Upper lobe of right lung (tissue), 1 donor: ENCODE data around the gene PPP1R14C. TPM values are rescaled to one million over a fixed set of nuclear protein-coding genes. Genes with fewer than 3 reads are reported as not detected.

Experiments used
- ATAC-seq: fragments of 200-7000 bp; cut with Tn5 transposase; one replicate; pipeline ENCODE4 v1.9.1; 2020; ENCODE audit warnings: mild to moderate bottlenecking, moderate library complexity
- DNase-seq: peaks from one replicate; pipeline ENCODE4 v3.0.0-alpha.2; 2020
- H3K27ac ChIP-seq: fragments of 200-600 bp; one replicate; pipeline ENCODE4 v1.8.0; 2022
- H3K27me3 ChIP-seq: fragments of 200-600 bp; one replicate; pipeline ENCODE4 v1.8.0; 2022; ENCODE audit warnings: mild to moderate bottlenecking
- H3K36me3 ChIP-seq: fragments of 200-600 bp; one replicate; pipeline ENCODE4 v1.8.0; 2022
- H3K4me1 ChIP-seq: fragments of 200-600 bp; one replicate; pipeline ENCODE4 v1.8.0; 2022
- H3K4me3 ChIP-seq: fragments of 200-600 bp; one replicate; pipeline ENCODE4 v1.8.0; 2022; ENCODE audit warnings: mild to moderate bottlenecking
- H3K9me3 ChIP-seq: fragments of 200-600 bp; one replicate; pipeline ENCODE4 v1.8.0; 2022
- intact Hi-C: fragments of 100-400 bp; cut with DNase I; formaldehyde crosslinking; loops from one replicate; pipeline ENCODE4 v1.11.0; 2022
- total RNA-seq: library from RNA; stranded (reverse); fragmentation: NEBNext Ultra II Directional; extraction: Animal tissue kit (Norgen Biotek cat#: 25700); gene quantifications from one replicate; pipeline ENCODE4 v1.2.1, GENCODE V29; 2021
- TF ChIP-seq, protein P1 (sequence below): fragments of 200-600 bp; IDR thresholded peaks from one replicate; pipeline ENCODE4 v1.8.0; 2022; ENCODE audit warnings: antibody characterized with exemption
- donor health status: DM: no; HTN: yes; CAD: no; lungs with severe emphysema.

PPP1R14C gene
- total RNA-seq, 1 donor from 2014 or later = 10.0 TPM

DNA sequence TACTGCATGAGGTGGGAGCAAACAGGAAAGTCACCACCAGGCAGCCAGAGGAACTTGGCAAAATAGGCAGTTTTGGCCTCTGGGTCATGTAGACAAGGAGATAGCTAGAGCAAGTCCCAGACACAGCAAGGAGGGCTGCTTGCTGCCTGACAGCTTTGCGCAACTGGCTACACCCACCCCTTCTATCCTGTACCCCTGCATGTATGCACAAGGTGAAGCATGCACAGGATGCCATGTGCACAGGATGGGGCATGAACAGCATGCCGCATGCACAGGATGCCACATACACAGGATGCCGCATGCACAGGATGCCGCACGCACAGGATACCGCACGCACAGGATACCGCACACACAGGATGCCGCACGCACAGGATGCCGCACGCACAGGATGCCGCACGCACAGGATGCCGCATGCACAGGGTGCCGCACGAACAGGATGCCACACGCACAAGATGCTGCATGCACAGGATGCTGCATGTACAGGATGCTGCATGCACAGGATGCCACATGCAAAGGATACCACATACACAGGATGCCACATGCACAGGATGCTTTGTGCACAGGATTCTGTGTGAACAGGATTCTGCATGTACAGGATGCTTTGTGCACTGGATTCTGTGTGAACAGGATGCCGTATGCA, 121.0 kb downstream of the PPP1R14C start:
- no peaks in the 10 kb centered on the region for H3K27me3 ChIP-seq
- ATAC-seq = no peak
- intact Hi-C loops = no loop called here
- TF ChIP-seq, protein P1, sequence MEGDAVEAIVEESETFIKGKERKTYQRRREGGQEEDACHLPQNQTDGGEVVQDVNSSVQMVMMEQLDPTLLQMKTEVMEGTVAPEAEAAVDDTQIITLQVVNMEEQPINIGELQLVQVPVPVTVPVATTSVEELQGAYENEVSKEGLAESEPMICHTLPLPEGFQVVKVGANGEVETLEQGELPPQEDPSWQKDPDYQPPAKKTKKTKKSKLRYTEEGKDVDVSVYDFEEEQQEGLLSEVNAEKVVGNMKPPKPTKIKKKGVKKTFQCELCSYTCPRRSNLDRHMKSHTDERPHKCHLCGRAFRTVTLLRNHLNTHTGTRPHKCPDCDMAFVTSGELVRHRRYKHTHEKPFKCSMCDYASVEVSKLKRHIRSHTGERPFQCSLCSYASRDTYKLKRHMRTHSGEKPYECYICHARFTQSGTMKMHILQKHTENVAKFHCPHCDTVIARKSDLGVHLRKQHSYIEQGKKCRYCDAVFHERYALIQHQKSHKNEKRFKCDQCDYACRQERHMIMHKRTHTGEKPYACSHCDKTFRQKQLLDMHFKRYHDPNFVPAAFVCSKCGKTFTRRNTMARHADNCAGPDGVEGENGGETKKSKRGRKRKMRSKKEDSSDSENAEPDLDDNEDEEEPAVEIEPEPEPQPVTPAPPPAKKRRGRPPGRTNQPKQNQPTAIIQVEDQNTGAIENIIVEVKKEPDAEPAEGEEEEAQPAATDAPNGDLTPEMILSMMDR = no peak
- no peak for DNase-seq
- H3K9me3 ChIP-seq = no peaks in the 10 kb centered on the region
- no peaks in the 10 kb centered on the region for H3K36me3 ChIP-seq
- no peak overlapping the region for H3K4me3 ChIP-seq
- no peak overlapping the region for H3K27ac ChIP-seq
- no peaks in the 10 kb centered on the region for H3K4me1 ChIP-seq

DNA sequence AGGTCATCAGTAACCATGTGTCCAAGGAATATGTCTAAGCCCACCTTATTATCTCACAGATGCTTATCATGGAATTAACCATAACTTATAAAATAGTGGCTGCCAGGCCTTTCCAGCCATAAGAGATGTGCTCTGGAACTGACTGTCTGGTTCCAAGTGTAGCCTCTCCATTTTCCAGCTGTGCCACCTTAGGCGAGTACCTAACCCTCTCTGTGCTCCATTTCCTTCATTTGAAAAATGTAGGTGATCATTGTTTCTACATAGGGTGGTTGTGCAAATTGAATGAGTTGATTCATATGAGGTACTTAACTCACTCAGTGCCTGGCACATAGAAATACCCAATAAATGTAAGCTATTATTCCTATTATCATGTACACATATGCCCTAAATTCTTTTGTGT, 123.5 kb downstream of the PPP1R14C start:
- Histone ChIP-seq H3K27ac (no peak overlapping the region), H3K27me3 (no peaks in the 10 kb centered on the region), H3K4me1 (no peaks in the 10 kb centered on the region), H3K9me3 (no peaks in the 10 kb centered on the region), H3K4me3 (no peak overlapping the region), H3K36me3 (no peaks in the 10 kb centered on the region)
- ATAC-seq (no peak), DNase-seq (no peak)
- TF ChIP-seq, protein P1 = no peak
- intact Hi-C loops = no loop called here

DNA sequence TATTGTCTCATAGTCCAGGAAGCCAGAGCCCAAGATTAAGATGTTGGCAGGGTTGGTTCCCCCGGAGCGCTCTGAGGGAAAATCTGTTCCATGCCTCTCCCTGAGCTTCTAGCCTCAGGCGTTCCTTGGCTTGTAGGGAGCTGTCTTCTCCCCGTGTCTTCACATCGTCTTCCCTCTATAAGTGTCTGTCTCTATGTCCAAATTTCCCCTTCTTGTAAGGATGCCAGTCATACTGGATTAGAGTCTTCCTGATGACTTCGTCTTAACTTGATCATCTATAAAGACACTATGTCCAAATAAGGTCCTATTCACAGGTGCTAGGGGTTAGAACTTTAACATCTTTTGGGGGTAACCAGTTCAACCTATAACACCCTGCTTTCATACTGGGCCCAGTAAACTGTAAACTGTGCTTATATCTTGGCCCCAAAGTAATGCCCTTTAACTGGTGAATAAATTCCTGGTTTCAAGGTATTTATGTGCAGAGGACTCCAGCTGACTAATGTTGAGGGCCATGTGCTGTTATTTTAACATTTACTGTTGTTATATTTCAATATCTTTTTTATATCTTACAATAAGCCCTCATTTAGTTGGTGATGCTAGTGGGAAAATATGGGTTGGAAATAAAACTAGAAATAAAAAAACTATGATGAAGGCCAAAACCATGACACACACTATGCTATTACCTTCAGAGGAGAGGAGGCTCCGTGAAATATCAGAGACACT, 124.3 kb downstream of the PPP1R14C start:
- no peak overlapping the region for H3K27ac ChIP-seq
- no peaks in the 10 kb centered on the region for H3K9me3 ChIP-seq
- H3K27me3 ChIP-seq = no peaks in the 10 kb centered on the region
- intact Hi-C loops = no loop called here
- ATAC-seq (no peak), DNase-seq (no peak)
- no peaks in the 10 kb centered on the region for H3K36me3 ChIP-seq
- H3K4me1 ChIP-seq = no peaks in the 10 kb centered on the region
- no peak overlapping the region for H3K4me3 ChIP-seq
- TF ChIP-seq, protein P1 = no peak

DNA sequence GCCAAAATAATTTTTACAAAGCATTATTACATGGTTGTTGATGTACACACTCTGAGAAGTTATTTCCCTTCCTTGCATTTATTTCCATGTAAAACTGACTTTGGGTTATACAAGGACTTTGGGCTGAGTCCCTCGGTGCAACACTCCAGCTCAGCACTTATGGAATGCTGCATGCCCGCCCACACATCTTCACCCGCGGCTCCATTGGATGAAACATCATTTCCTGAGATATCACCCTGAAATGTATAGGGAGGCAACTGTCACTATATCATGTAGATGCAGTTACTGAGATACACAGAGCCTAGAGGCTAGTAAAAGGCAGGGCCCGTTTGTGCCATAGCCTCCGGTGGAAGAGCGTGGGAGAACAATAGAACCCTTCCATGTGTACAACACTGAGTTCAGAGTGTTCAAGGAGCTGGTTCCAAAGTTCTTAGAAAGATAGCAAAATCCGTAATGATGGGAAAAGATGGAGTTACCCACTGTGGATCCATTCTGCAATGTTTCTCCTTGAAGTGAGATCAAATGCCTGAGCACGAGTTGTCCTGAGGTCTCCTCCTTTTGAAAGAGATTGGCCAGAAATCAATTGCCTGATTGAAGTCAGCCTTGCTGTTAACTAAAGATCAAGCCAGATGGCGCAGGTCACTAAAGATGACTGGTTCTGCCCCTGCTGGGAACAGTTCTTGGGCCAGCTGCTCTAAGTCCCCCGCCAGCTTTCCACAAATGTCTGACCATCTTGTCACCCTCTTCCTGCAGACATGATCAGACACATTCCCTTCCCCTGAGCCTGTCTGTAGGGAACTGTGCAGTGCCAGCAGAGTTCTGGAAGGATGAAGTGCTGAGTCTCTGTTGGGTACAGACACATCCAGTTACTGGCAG, 125.1 kb downstream of the PPP1R14C start:
- Histone ChIP-seq H3K36me3 (no peaks in the 10 kb centered on the region), H3K4me3 (no peak overlapping the region), H3K4me1 (no peaks in the 10 kb centered on the region), H3K9me3 (no peaks in the 10 kb centered on the region), H3K27ac (peak overlapping the region; percentile 8), H3K27me3 (no peaks in the 10 kb centered on the region)
- intact Hi-C loops = no loop called here
- peak; percentile 67 for ATAC-seq
- TF ChIP-seq, protein P1 = no peak
- DNase-seq = no peak

DNA sequence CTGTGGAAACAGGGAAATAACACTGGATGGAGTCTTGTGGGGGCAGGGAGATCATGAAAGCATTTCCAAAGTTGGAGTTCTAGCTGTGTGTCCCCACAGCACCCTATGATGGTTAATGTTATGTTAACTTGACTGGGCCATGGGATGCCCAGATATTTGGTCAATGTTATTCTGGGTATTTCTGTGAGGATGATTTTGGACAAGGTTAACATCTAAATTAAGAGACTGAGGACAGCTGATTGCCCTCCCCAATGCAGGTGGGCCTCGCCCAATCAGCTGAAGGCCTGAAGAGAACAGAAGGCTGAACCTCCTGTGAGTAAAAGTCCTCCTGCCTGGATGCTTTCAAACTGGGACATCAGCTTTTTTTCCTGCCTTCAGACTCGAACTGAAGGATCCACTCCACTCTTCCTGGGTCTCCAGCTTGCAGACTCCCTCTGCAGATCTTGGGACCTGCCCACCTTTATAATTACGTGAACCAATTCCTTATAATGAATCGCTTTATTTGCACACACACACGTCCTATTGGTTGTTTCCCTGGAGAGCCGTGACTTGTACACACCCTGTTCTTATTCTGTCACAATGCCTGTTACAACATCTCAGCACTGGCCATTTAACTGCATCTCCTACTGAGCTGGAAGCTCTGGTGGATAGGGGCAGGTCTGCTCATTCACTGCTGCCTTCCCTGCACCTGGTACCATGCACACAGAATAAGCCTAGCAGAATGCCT, 126.4 kb downstream of the PPP1R14C start:
- H3K36me3 ChIP-seq = no peaks in the 10 kb centered on the region
- DNase-seq = no peak
- H3K4me3 ChIP-seq = no peak overlapping the region
- no peaks in the 10 kb centered on the region for H3K9me3 ChIP-seq
- intact Hi-C loops = no loop called here
- peak; percentile 5 for ATAC-seq
- TF ChIP-seq, protein P1 = no peak
- H3K4me1 ChIP-seq = no peaks in the 10 kb centered on the region
- no peak overlapping the region for H3K27ac ChIP-seq
- H3K27me3 ChIP-seq = no peaks in the 10 kb centered on the region
